Activated CD4-positive, alpha-beta T cell treated with anti-CD3 and anti-CD28 coated beads for 48 hours (primary cell): Measurements from ENCODE around the gene ARL8B.

Source experiments
- DNase-seq: peaks from one replicate; pipeline ENCODE4 v3.0.0-alpha.2; 2020

The ARL8B gene

DNA sequence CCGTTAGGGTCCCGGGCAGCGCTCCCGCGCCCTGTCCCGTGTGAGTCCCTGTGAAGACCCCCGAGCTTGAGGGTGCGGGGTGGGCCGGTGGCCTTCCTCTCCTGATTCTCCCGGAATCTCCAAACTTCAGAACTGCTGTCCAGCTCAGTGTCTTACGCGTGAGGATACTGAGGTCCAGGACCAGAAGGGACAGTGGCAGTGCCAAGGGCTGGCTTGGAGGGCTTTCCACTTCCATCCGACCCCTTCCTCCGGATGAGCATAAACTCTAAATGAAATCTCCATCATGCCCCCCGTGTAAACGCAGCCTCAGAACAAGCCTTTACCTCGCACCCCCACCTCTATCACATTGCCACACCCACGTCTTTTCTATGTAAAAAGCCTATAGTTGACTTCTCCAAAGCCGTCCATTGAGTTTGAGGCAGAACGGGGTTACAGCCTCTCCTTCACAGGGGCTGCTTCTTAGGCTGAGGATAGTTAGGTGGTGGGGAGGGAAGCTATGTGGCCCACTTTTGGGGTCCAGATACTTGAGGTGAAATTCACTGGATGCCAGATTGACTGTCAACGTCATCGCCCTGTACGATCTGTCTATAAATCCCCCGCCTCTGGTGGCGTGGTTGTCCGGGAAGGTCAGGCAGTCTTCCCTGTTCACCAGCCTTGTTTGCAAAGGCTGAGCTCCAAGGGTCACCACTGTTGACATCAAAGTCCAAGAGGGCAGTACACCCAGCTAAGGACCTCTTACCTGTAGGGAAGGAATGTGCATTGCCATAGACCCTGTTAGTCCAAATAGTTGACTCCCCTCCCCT, 66.5 kb downstream of the ARL8B start:
- DNase-seq = peak; percentile 63

DNA sequence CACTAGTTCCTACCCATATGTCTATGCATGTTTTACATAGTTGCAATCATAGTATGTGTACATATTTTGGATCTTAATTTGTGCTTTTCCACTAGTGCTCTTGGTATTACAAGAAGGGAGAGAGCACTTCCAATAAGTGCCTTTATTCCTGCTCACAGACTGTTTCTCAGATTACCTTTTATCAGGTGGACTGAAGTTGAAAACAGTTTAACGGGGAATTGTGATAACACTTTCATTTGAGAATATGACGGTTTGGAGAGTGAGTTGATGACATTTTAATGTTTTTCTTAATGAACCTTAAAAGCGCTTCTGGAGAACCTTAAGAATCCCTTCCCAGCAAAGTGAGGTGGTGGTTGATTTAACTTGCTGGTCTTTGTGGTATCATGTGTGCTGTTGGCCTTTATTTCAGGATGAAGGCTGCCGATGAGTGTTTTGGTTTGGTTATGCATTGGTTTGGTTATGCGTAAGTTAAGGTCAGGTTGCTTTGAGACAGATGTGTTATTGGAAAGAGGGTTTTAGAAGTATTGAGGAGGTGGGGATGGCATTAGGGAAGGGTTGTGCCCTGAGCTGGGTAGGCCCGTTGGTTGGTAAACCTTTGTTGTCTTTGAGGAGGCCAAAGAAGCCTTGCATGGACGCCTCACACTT, 68.2 kb downstream of the ARL8B start:
- peak; percentile 51 for DNase-seq

DNA sequence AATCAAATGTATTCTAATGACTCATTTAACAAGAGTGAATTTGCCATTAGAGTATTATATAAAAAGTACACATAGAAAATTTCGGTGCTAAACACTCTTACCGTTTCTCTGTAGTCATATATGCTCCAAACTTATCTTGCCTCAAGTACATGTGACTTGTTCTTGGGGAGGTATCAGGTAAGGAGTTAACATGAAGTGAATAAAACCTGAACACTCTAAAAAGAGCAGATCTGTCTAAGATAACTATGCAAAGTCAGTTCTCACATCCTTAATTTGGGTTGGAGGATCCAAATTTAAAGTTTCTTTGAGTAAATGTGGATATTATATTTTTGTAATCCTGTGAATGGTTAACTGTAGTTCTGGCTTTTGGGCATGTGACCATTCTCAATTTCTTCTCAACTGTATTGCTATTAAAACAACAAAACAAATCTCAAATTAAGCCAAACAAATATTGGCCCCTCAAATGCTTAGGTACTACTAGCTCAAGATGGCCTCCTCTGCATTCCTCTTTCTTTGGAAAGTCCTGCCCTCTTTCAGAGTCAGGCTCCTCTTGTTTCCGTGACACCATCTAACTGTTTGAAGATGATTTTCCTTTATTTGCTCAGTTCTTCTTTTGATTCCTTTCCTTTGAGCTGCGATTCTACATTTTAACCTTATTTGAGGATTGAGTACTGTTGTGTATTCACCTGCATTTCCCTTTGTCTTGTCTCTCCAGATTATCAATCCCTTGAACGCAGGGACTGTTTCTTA, 69.6 kb downstream of the ARL8B start:
- no peak for DNase-seq

DNA sequence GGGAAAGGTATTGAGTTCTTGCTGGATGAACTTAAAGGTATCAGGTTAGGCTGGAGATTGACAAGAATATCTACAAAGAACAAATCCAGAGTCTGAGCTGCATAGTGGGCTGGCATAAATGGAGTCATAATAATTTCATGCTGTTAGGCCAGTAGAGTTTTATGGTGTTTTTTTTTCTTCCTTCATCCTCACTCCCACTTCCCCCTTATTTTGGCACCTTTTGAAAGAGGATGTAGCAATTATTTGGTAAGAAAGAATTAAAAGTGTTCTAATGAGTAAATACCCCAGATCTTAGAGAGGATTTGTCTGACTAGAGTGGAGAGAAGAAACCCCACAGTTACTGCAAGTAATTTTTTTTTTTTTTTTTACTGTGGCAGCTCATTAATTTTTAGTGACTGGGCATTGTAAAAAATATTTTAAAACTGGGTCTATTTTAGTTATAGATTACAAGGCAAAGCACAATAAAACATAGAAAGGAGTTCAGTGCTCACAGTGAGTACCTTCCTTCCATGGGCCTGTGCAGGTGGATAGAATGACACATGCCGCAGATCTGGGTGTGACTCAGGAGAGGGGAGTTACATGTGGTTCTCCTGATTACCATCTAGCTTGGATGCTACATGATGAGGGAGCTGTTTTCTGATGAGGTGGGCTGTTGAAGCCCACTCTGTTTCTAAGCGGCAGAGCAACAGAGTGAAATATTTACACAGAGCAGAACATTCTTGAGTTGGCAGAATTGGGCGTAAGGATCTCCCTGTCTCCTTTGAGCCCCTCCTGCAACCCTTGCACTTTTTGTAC, 70.7 kb downstream of the ARL8B start:
- peak; percentile 72 for DNase-seq

DNA sequence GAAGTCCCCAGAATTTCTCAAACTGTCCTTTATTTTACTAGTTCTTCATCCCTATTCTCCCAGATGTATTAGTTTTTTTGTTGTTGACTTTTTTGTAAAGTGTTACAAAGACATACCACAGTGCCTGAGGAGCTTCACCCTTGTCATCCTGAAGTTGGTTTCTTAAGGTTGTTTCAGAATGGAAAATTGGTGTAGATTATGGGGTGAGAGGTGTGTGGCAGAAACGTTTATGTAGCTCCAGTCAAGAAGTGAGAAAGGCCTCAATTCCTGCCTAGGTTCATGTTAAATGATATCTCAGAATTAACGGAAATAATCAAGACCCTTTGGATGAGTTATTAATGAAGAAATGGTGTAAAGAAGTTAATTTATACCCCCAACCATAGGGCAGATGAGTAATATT, 72.2 kb downstream of the ARL8B start:
- no peak for DNase-seq

DNA sequence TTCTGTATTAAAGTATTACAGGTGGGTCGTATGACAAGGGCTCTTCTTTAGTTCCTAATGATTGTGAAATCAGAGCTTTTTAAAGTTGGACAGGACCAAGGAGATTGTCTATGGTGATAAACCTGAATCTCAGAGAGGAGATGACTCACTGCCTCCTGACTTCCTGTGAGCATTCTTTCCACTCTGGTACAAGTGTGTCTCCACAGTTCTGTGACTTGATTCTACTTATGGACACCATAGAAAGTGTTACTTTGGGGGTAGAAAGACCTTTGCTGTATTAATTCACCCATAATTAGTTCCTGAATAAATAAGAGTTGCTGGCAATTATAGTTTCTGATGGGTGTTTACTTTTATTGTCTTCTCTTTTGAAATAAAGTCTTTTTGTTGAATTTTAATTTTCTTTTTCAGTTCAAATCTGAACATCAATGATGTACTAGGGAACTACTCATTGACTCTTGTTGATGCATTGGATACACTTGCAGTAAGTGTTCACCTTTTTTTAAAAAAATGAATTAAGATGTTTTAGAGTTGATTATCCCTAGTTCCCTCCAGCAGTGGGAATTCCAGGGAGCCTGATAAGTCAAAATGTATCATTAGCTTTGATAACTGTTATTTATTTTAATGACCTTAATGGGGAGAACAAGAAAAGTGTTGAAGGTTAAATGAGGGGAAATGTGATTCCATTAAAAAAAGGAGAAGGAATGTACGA, 72.9 kb downstream of the ARL8B start:
- DNase-seq = peak; percentile 54

DNA sequence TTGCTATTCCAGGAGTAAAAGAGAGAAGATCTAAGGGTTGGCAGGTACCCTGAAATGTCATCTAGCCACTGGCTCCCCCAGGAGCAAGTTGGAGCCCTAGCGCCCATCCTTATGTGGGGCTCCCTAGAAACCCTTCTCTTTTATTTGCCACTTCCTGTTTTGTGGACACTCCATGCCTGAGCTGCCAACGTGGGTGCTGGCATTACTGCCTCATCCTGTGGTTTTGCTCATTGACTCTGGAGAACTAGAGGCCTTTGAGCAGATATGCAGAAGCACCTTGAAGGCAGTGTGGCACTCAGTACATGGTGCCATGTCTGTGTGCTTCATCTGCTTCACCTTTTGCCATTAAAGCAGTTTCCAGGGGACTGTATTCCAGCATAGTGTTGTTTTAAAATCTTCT, 73.5 kb downstream of the ARL8B start:
- peak; percentile 66 for DNase-seq

DNA sequence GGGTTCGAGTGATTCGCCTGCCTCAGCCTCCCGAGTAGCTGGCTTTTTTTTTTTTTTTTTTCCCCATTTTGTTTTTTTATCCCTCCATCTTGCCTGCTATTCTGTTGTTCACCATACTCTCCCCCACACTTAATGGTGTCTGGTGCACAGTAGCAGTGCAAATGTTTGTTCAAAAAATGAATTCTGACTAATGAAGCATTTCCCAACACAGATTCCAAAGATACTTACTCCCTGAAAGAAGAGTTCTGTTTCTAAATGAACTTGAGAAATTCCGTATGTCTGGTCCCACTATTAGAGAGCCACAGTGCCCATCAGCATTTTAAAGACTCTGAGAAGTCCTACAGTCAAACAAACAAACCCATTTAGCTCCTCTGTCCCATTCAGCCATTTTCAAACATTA, 74.9 kb downstream of the ARL8B start:
- DNase-seq = no peak

DNA sequence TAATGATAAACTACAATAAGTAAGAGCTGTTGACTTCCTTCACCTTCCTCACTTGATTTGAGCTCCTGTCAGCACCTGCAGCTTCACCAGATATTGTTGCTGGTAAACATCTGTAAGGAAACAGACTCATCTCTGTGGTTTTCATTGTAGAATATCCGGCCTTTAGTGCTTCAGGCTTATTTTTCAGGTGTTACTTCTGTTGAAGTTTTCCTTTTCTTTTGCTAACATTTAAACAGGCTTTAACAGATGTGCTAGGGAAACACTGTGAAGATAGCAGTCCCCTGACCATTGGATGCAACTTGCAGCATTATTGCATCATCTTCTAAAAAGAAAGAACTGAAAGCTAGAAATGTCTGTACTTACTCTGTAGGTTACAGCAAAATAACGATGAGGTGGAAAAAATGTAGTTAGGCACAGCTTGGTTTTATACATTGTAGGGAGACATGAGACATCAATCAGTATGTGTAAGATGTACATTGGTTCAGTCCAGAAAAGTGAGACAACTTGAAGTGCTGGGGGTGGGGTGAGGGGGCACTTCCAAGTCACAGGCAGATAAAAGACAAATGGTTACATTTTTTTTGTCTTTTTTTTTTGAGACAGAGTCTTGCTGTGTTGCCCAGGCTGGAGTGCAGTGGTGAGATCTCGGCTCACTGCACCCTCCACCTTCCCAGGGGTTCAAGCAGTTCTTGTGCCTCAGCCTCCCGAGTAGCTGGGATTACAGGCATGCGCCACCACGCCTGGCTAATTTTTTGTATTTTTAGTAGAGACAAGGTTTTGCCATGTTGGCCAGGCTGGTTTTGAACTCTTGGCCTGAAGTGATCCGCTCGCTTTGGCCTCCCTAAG, 75.6 kb downstream of the ARL8B start:
- peak; percentile 59 for DNase-seq

DNA sequence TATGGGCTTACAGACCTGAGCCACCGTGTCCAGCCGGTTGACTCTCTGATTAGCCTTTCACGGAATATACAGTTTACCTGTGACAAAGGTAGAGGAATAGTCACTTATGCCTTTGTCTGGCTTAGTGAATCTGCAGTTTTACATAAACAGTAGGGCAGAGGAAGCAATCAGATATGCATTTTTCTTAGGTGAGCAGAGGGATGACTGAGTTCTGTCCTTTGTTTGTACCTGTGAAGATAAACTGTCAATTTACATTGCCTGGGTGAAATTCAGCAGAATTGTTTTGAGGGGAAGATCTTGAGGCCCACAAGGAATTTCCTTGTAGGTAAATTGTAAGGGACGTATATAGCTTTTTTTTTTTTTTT, 76.2 kb downstream of the ARL8B start:
- DNase-seq = no peak

DNA sequence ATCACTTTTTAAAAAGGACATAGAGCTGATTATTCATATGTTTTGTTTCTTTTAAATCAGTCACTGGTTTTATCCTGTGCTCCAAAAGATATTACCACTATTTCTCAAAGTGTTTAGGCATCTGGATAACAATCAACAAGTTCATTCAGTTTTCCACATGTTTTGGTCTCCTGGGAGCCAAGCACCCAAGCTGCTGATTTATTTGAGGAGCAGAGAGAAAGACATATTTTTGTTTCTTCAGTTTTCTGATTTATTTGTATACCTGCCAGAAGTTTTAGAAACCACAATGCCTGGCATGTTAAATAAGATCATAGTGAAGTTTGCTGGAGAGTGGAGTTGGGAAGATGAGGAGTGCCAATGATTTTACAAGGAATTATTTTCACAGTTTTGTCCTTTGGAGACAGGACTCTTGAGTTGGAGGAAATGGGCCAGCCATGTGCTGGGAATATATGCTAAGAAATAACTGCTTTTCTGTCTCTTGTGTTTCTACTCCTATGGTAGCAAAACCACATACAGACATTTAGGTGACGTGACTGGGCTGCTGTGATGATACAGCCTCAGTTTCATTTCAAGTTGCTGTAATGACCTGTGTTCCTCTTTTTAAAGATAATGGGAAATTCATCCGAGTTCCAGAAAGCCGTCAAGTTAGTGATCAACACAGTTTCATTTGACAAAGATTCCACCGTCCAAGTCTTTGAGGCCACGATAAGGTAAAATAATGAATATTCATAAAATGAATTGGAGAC, 77.1 kb downstream of the ARL8B start:
- DNase-seq = no peak

DNA sequence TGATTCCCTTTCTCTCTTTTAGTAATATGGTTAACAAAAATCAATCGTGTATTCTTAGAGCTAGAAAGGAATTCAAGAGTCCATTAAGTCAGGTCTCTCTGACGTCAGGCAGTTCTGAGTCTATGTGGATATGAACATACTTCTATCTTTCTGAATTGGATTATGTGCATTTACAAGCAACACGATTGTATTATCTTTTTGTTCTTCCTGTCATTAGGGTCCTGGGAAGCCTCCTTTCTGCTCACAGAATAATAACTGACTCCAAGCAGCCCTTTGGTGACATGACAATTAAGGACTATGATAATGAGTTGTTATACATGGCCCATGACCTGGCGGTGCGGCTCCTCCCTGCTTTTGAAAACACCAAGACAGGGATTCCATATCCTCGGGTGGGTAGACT, 79.4 kb downstream of the ARL8B start:
- no peak for DNase-seq

DNA sequence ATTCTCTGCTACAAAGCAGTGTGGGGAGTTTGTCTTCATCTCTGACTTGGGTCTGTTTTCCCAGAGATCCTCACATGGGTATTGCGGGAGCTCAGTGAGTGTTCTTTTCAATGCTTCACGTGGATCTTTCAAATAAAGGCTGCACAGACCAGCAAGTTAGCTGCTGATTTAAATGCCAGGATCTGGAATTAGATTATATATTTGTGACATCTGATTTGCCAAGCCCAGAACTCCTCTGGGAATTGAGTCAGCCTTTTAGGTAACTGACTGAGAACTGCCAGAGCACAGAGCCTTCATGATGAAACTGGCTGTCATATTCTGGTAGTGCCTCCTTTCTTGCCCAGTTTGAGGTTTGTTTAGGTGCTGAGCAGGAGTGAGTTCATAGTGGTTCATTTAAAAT, 80.1 kb downstream of the ARL8B start:
- DNase-seq = no peak

DNA sequence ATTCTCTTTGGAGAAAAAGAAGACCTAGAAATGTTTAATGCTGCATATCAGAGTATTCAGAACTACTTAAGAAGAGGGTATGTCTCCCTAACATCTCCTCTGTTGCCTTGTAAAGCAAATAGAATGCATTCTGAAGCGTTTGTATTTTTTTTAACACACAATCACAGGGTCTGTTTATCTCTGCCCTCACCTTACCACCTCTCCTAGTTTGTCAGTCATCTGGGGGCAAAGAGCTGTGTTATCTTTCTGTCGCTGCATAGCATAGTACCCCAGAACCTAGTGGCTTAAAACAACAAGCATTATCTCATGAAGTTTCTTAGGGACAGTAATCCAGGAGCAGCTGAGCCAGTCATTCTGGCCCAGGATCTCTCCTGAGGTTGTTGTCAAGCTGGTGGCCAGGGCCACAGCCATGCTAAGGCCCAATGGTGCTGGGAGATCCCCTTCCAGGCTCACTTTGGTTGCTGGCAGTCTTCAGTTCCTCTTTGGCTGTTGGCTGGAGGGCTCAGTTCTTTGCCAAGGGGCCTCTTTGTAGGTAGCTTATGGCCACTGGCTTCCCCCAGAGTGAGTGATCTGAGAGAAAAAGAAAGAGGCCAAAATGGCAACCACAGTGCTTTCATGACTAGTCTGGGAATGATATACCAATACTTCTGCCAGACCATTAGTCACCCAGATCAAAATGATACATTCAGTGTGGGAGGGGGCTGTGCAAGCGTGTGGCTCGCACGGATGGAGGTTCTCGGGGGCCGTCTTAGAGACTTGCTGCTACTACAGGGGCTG, 83.3 kb downstream of the ARL8B start:
- DNase-seq = peak; percentile 73

DNA sequence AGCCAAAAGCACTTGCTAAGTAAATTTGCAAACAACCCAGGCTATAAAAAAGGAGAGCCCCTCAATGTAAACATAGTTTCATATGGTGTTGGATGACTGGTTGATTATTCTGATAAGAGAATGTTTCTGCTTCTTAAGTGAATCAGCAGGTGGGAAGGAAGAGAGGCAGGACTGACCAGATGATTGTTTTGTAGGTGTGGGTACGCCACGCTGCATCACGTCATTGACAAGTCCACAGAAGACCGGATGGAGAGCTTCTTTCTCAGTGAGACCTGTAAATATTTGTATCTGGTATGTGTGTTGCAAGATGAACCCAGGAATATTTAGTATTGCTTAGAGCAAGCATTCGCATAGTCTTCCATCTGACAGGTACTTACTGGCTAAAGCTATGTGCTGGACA, 88.8 kb downstream of the ARL8B start:
- DNase-seq = no peak

DNA sequence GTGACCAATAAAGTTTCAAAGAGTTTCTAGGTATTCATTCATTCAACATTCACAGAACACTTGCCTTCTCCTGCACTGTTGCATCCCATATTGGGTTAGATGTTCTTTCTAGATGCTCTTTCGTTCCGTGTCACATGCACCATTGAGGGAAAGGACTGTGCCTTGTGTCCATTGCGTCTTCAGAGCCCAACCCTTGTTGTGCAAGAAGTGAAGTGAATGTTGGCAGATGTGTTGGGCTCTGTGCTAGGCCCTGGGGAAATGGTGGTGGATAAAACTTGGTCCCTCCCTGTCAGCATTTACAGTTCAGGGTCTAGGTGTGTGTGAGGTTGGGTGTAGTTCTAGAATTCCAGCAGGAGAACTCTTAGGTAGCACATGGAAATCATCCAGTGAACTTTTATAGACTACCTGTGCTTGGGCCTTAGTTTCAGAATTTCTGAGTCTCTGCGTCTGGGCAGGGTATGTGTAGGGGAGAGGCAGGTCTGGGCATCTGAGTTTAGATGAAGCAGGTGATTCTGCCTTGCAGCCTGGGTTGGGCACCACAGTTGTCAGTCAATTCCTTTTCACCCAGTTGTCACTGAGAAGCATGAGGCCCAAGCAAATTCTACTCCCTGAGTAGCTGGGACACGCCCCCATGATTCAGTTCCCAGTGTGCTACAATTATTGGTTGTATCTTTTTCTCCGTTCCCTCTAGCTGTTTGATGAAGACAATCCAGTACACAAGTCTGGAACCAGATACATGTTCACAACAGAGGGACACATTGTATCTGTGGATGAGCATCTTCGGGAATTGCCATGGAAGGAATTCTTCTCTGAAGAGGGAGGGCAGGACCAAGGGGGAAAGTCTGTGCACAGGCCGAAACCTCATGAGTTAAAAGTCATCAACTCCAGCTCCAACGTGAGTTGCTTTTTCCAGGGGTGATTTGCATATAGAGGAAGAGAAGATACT, 90.8 kb downstream of the ARL8B start:
- peak; percentile 36 for DNase-seq

DNA sequence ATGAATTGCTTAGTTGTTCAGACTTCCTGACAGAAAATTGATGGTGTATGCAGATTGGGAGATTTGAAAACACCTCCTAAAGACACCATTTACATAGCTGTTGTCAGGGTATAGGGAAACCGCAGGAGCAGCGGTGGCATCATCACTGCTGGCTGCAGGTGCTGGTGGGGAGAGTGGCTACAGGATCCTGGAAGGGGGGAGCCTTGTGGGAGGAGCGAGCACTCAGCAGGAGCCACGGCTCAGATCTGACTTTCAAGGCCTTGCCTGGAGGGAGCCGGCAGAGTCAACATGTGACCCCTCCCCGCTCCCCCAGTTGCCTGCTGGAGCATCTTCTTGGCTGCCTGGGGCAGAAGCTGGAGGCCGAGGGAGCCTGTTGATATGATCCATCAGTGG, 91.5 kb downstream of the ARL8B start:
- DNase-seq = no peak

DNA sequence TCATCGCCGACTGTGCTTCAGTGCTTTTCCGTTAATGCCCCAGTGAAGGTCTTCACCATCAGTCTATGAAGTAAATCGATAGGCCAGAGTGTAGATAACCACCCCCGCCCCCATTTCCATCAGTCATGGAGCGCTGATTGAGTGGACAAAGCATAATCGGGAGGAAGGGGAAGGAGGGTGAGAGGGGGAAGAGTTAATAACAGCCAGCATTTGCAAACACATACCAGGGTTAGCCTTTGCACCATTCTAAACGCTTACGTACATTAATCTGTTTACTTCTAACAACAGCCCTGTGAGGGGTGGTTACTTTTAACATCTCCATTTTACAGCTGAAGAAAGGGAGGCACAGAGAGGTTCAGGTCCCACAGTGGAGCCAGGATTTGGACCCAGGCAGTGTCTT, 92.3 kb downstream of the ARL8B start:
- no peak for DNase-seq
